Glutamatergic neuron (in vitro differentiated cells): ENCODE measurements around the gene PPP4R4. TPM values are rescaled to one million over a fixed set of nuclear protein-coding genes. Genes with fewer than 3 reads are reported as not detected.

Experiments
- DNase-seq: peaks from one replicate; pipeline ENCODE4 v3.0.0; 2022
- H3K27ac Mint-ChIP-seq: one replicate; pipeline ENCODE4 v1.8.0; 2020; ENCODE audit warnings: mild to moderate bottlenecking, mixed read lengths, inconsistent platforms; ENCODE audit not compliant: unreplicated experiment
- H3K27me3 Mint-ChIP-seq: one replicate; pipeline ENCODE4 v1.8.0; 2020; ENCODE audit warnings: mild to moderate bottlenecking, moderate library complexity, mixed read lengths, inconsistent platforms; ENCODE audit not compliant: unreplicated experiment
- H3K36me3 Mint-ChIP-seq: one replicate; pipeline ENCODE4 v1.8.0; 2020; ENCODE audit warnings: mild to moderate bottlenecking, mixed read lengths, inconsistent platforms; ENCODE audit not compliant: unreplicated experiment
- H3K4me1 Mint-ChIP-seq: one replicate; pipeline ENCODE4 v1.8.0; 2020; ENCODE audit warnings: mild to moderate bottlenecking, low read depth, mixed read lengths, inconsistent platforms; ENCODE audit not compliant: unreplicated experiment
- H3K4me3 Mint-ChIP-seq: one replicate; pipeline ENCODE4 v1.8.0; 2020; ENCODE audit warnings: mild to moderate bottlenecking, mixed read lengths, inconsistent platforms; ENCODE audit not compliant: unreplicated experiment
- H3K9me3 Mint-ChIP-seq: one replicate; pipeline ENCODE4 v1.8.0; 2020; ENCODE audit warnings: mild to moderate bottlenecking, moderate library complexity, mixed read lengths, inconsistent platforms; ENCODE audit not compliant: unreplicated experiment
- total RNA-seq: library from RNA; stranded (reverse); fragmentation: NEBNext Ultra II Directional; extraction: Animal tissue kit (Norgen Biotek cat#: 25700); gene quantifications from one replicate; pipeline ENCODE4 v1.2.1, GENCODE V29; 2021; ENCODE audit not compliant: unreplicated experiment
- TF ChIP-seq, protein P1 (sequence below): fragments of 200-600 bp; sonication (generic); IDR thresholded peaks from one replicate; pipeline ENCODE4 v1.5.0; 2021; ENCODE audit not compliant: partially characterized antibody, unreplicated experiment

PPP4R4 gene
- total RNA-seq, 1 donor from 2014 or later = 1.6 TPM

DNA sequence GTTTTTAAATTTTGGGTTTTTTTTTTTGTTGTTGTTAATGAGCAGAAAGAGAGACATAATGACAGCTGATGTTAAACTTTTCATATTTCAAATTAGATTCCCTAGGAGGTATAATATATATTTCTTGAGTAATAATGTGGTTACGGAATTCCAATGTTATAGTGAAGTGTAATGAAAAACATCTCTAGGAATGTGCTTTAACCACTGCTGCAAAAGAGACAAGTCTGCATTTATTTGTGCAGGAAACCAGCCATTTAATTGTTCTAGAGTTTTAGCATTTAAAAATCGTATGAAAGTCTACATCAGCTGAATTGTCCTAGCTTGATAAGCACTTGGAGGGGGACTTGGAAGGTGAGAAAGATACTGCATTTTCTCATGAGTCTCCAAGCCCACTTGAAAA, 104.6 kb downstream of the PPP4R4 start:
- no peak overlapping the region for H3K27ac Mint-ChIP-seq
- TF ChIP-seq, protein P1, sequence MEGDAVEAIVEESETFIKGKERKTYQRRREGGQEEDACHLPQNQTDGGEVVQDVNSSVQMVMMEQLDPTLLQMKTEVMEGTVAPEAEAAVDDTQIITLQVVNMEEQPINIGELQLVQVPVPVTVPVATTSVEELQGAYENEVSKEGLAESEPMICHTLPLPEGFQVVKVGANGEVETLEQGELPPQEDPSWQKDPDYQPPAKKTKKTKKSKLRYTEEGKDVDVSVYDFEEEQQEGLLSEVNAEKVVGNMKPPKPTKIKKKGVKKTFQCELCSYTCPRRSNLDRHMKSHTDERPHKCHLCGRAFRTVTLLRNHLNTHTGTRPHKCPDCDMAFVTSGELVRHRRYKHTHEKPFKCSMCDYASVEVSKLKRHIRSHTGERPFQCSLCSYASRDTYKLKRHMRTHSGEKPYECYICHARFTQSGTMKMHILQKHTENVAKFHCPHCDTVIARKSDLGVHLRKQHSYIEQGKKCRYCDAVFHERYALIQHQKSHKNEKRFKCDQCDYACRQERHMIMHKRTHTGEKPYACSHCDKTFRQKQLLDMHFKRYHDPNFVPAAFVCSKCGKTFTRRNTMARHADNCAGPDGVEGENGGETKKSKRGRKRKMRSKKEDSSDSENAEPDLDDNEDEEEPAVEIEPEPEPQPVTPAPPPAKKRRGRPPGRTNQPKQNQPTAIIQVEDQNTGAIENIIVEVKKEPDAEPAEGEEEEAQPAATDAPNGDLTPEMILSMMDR = no peak
- no peak overlapping the region for H3K4me3 Mint-ChIP-seq
- no peaks in the 10 kb centered on the region for H3K27me3 Mint-ChIP-seq
- no peaks in the 10 kb centered on the region for H3K36me3 Mint-ChIP-seq
- H3K9me3 Mint-ChIP-seq = no peaks in the 10 kb centered on the region
- no peak for DNase-seq
- H3K4me1 Mint-ChIP-seq = no peaks in the 10 kb centered on the region

GRCh38 chr14:94282991-94283723, 109.0 kb downstream of the PPP4R4 start:
- H3K4me1 Mint-ChIP-seq = no peaks in the 10 kb centered on the region
- H3K36me3 Mint-ChIP-seq = no peaks in the 10 kb centered on the region
- no peaks in the 10 kb centered on the region for H3K9me3 Mint-ChIP-seq
- H3K27ac Mint-ChIP-seq = no peak overlapping the region
- TF ChIP-seq, protein P1 = no peak
- no peak for DNase-seq
- H3K27me3 Mint-ChIP-seq = no peaks in the 10 kb centered on the region
- no peak overlapping the region for H3K4me3 Mint-ChIP-seq

DNA sequence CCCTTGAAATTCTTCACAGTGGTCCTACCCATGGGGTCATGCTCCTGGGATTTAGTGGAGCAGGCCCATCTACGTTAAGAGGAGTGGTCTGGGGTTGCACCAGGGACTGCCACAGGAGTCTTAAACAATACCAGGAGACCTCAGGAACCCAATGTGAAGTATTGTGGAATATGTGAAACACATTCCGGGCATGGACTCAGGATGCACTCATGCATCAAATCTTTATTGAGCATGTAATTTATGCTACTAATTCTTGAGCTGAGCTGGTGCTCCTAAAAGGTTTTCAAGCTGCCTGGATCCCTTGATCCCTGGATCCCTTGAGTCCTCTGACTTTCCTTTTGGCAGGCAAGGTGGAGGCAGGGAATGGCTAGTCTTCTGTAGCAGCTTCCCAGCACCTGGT, 110.1 kb downstream of the PPP4R4 start:
- TF ChIP-seq, protein P1 = no peak
- DNase-seq = no peak
- no peaks in the 10 kb centered on the region for H3K27me3 Mint-ChIP-seq
- no peaks in the 10 kb centered on the region for H3K9me3 Mint-ChIP-seq
- no peak overlapping the region for H3K4me3 Mint-ChIP-seq
- H3K4me1 Mint-ChIP-seq = no peaks in the 10 kb centered on the region
- no peaks in the 10 kb centered on the region for H3K36me3 Mint-ChIP-seq
- H3K27ac Mint-ChIP-seq = no peak overlapping the region

DNA sequence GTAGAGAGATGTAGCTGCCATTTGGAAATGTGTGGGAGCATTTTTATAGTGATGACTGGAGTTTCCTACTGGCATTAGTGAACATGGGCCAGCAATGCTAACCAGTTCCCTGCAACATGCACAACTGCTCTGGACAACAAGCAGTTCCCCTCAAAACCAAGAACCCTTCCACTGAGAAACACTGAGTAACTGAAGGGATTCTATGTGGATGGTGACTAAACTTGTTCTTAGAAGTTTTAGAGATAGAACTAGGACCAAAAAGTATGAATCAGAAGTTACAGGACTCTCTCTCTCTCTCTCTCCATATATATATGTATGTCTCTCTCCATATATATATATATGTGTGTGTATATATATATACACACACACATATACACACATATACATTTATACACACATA, 111.0 kb downstream of the PPP4R4 start:
- DNase-seq = no peak
- no peak overlapping the region for H3K4me3 Mint-ChIP-seq
- TF ChIP-seq, protein P1 = no peak
- H3K27me3 Mint-ChIP-seq = no peaks in the 10 kb centered on the region
- H3K27ac Mint-ChIP-seq = no peak overlapping the region
- H3K36me3 Mint-ChIP-seq = no peaks in the 10 kb centered on the region
- no peaks in the 10 kb centered on the region for H3K9me3 Mint-ChIP-seq
- no peaks in the 10 kb centered on the region for H3K4me1 Mint-ChIP-seq

DNA sequence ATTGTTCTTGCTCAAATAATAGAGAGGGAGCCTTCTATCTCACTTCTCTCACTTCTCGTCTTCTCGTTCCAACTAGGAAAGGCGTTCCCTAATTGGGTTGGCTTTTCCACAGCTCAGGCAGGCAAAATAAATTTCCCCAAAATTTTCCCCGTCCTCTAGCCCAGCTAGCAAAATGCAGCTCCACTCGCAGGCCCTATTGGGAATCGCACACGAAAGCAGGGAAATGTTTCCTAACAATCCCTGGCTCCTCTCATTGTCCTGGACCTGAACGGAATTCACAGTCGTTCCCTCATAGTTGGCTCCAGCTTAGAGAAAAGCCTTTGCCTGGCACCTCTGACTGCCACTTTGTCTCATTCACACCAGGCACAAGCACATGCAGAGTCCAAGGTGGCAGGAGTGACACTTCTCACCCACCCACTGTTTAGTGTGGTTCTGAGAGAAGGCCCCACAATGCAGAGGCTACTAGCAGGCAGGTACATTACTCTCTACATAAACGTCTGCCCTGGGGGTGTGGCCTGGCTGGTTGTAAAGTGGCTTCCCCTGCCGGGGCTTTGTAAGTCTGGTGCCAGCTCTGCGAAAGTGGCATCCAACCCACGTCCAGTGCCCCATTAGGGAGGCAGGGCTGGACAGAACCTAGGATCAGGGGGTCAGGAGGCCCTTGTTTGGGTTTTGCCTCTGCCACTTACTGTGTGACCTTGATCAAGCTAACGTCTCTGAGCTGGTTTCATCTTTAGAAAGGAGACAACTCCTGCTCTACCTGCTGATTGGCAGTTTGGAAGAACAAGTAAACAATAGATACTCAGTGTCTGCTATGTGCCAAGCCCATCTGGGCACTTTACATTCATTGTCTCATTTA, 114.7 kb downstream of the PPP4R4 start:
- H3K27me3 Mint-ChIP-seq = no peaks in the 10 kb centered on the region
- TF ChIP-seq, protein P1 = no peak
- H3K36me3 Mint-ChIP-seq = no peaks in the 10 kb centered on the region
- no peak overlapping the region for H3K4me3 Mint-ChIP-seq
- no peak overlapping the region for H3K27ac Mint-ChIP-seq
- peaks cover 1% of the 10 kb centered on the region for H3K9me3 Mint-ChIP-seq
- no peaks in the 10 kb centered on the region for H3K4me1 Mint-ChIP-seq
- no peak for DNase-seq
